Breast epithelium (tissue), 3 donors: ENCODE data around the gene ULK4.
A peak's percentile ranks its signal among the peaks of the same experiment; 100 is the strongest.

Experiments
- POLR2A ChIP-seq: fragments of 450-650 bp; IDR thresholded peaks from one replicate; pipeline ENCODE4 v1.6.1; 2016; ENCODE audit warnings: antibody characterized with exemption, mild to moderate bottlenecking, moderate library complexity
- POLR2AphosphoS5 ChIP-seq, 3 donors: sonication (generic); formaldehyde crosslinking; IDR thresholded peaks; one replicate each; pipeline ENCODE4 v1.6.1; 2017; ENCODE audit warnings: antibody characterized with exemption in 3 of 3
- TF ChIP-seq, protein P1 (sequence below), 3 donors: fragments of 450-650 bp; IDR thresholded peaks; one replicate each; pipeline ENCODE4 v1.5.1; 2016 to 2017; ENCODE audit warnings: antibody characterized with exemption in 3 of 3, mild to moderate bottlenecking in 3 of 3, moderate library complexity in 3 of 3

GRCh38 chr3:41198950-41199865 is 762.7 kb downstream of the ULK4 start, which contains the start of gene CTNNB1:
- TF ChIP-seq POLR2AphosphoS5 (IDR thresholded peaks at IDR 0.05) (peak; percentile 100), POLR2A (peak; percentile 98)
- TF ChIP-seq, protein P1, sequence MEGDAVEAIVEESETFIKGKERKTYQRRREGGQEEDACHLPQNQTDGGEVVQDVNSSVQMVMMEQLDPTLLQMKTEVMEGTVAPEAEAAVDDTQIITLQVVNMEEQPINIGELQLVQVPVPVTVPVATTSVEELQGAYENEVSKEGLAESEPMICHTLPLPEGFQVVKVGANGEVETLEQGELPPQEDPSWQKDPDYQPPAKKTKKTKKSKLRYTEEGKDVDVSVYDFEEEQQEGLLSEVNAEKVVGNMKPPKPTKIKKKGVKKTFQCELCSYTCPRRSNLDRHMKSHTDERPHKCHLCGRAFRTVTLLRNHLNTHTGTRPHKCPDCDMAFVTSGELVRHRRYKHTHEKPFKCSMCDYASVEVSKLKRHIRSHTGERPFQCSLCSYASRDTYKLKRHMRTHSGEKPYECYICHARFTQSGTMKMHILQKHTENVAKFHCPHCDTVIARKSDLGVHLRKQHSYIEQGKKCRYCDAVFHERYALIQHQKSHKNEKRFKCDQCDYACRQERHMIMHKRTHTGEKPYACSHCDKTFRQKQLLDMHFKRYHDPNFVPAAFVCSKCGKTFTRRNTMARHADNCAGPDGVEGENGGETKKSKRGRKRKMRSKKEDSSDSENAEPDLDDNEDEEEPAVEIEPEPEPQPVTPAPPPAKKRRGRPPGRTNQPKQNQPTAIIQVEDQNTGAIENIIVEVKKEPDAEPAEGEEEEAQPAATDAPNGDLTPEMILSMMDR (IDR thresholded peaks at IDR 0.05) = peak in 1 of 3 donors; percentile 28
